Mesenchymal stem cell (in vitro differentiated cells and primary cell): ENCODE measurements around the gene CRACDL.

Experiments used
- DNase-seq: peaks from one replicate; pipeline ENCODE4 v3.0.0-alpha.2; 2013
- H2AFZ ChIP-seq: one replicate; pipeline ENCODE4 v1.6.1; 2013; ENCODE audit warnings: low read depth, mild to moderate bottlenecking, control low read depth, inconsistent platforms, low read length, moderate library complexity
- H2AK5ac ChIP-seq: 2 replicates; pipeline ENCODE4 v1.6.1; 2013; ENCODE audit warnings: low read length, moderate library complexity, mild to moderate bottlenecking, inconsistent platforms; ENCODE audit not compliant: severe bottlenecking
- H2BK120ac ChIP-seq: one replicate; pipeline ENCODE4 v1.6.1; 2013; ENCODE audit warnings: low read depth, mild to moderate bottlenecking, inconsistent platforms, low read length, moderate library complexity
- H2BK12ac ChIP-seq, 2 experiments: one replicate each; pipeline ENCODE4 v1.6.1; 2013; ENCODE audit warnings: inconsistent platforms in 2 of 2, low read length in 2 of 2, mild to moderate bottlenecking in 2 of 2, moderate library complexity in 2 of 2, control low read depth in 1 of 2
- H2BK15ac ChIP-seq: one replicate; pipeline ENCODE4 v1.6.1; 2013; ENCODE audit warnings: mild to moderate bottlenecking, low read depth, inconsistent platforms; ENCODE audit not compliant: poor library complexity, severe bottlenecking
- H2BK5ac ChIP-seq: 2 replicates; pipeline ENCODE4 v1.6.1; 2013; ENCODE audit warnings: low read depth, mild to moderate bottlenecking, low read length, control low read depth, inconsistent platforms; ENCODE audit not compliant: poor library complexity, severe bottlenecking
- H3K14ac ChIP-seq, 2 experiments: one replicate each; pipeline ENCODE4 v1.6.1; 2013; ENCODE audit warnings: inconsistent platforms in 2 of 2, low read length in 2 of 2, control low read depth in 1 of 2, mild to moderate bottlenecking in 1 of 2, moderate library complexity in 1 of 2
- H3K18ac ChIP-seq, 2 experiments: one replicate each; pipeline ENCODE4 v1.6.1; 2013; ENCODE audit warnings: inconsistent platforms in 2 of 2, low read length in 2 of 2, control low read depth in 1 of 2, low read depth in 1 of 2, mild to moderate bottlenecking in 1 of 2
- H3K23ac ChIP-seq, 2 experiments: one replicate each; pipeline ENCODE4 v1.6.1; 2013; ENCODE audit warnings: inconsistent platforms in 2 of 2, low read length in 2 of 2, mild to moderate bottlenecking in 2 of 2, moderate library complexity in 2 of 2, control low read depth in 1 of 2
- H3K27ac ChIP-seq: 2 replicates; pipeline ENCODE4 v1.5.1; 2013; ENCODE audit warnings: mild to moderate bottlenecking, moderate library complexity, low read length, control low read depth, inconsistent platforms; ENCODE audit not compliant: poor library complexity, severe bottlenecking
- H3K27me3 ChIP-seq, 2 experiments: 2 replicates each; pipeline versions ENCODE4 v1.6.1 to v1.7.0; 2013; ENCODE audit warnings: low read length in 2 of 2, mild to moderate bottlenecking in 2 of 2, moderate library complexity in 2 of 2, control low read depth in 1 of 2, inconsistent platforms in 1 of 2; ENCODE audit not compliant: control insufficient read depth in 1 of 2, insufficient read depth in 1 of 2
- H3K36me3 ChIP-seq, 2 experiments: 2 replicates each; pipeline versions ENCODE4 v1.6.1 to v1.7.0; 2013; ENCODE audit warnings: low read length in 2 of 2, control low read depth in 1 of 2, inconsistent platforms in 1 of 2, low read depth in 1 of 2, mild to moderate bottlenecking in 1 of 2; ENCODE audit not compliant: insufficient read depth in 2 of 2, control insufficient read depth in 1 of 2
- H3K4ac ChIP-seq, 2 experiments: one replicate each; pipeline ENCODE4 v1.6.1; 2013; ENCODE audit warnings: inconsistent platforms in 2 of 2, low read length in 2 of 2, mild to moderate bottlenecking in 2 of 2, moderate library complexity in 2 of 2, control low read depth in 1 of 2, low read depth in 1 of 2
- H3K4me1 ChIP-seq: 2 replicates; pipeline ENCODE4 v1.6.1; 2013; ENCODE audit warnings: low read depth, low read length, control low read depth; ENCODE audit not compliant: control insufficient read depth, insufficient read depth
- H3K4me2 ChIP-seq: 2 replicates; pipeline ENCODE4 v1.6.1; 2013; ENCODE audit warnings: low read length, mild to moderate bottlenecking, inconsistent platforms; ENCODE audit not compliant: poor library complexity, severe bottlenecking
- H3K4me3 ChIP-seq, 2 experiments: 2 replicates each; pipeline versions ENCODE4 v1.5.1 to v1.7.0; 2013; ENCODE audit warnings: low read length in 2 of 2, mild to moderate bottlenecking in 2 of 2, control low read depth in 1 of 2, low read depth in 1 of 2; ENCODE audit not compliant: insufficient read depth in 1 of 2
- H3K79me1 ChIP-seq: replicated peaks from 2 replicates; pipeline ENCODE4 v1.6.1; 2013; ENCODE audit warnings: mild to moderate bottlenecking, control low read depth, low read length, inconsistent platforms; ENCODE audit not compliant: poor library complexity, severe bottlenecking
- H3K9ac ChIP-seq: 2 replicates; pipeline ENCODE4 v1.7.0; 2013; ENCODE audit warnings: mild to moderate bottlenecking, low read length, moderate library complexity
- H3K9me3 ChIP-seq: 2 replicates; pipeline ENCODE4 v1.7.0; 2013; ENCODE audit warnings: mild to moderate bottlenecking, low read length; ENCODE audit not compliant: control insufficient read depth
- H4K8ac ChIP-seq: one replicate; pipeline ENCODE4 v1.6.1; 2013; ENCODE audit warnings: inconsistent platforms, mild to moderate bottlenecking, low read length, moderate library complexity
- H4K91ac ChIP-seq: one replicate; pipeline ENCODE4 v1.6.1; 2013; ENCODE audit warnings: mild to moderate bottlenecking, low read length, inconsistent platforms
- WGBS: methylation state at CpG from one replicate; pipeline ENCODE4 v1.1.7; 2013; ENCODE audit warnings: mixed read lengths; 5-methylcytosine and 5-hydroxymethylcytosine counted together

Gene CRACDL

DNA sequence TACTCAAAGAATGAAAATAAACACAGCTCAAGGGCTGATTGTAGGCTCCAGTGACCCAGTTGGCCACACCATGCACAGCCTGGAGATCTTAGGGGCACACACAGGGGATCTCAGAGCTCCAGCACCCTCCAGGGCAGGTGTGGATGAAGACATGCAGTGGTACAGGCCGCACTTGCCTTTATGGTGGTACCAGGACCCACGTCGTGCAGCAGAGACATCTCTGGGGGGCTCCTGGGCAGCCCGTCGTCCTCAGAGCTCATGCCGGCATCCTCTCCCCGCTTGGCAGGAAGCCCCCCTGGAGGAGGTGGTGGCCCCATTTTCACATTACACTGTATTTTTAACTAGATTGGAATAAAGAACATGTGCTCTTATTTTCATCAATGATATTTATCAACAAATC, 103.9 kb downstream of the CRACDL start:
- no peak overlapping the region for H3K18ac ChIP-seq
- WGBS = 91% methylated on average over 5 of the region's 7 CpGs

DNA sequence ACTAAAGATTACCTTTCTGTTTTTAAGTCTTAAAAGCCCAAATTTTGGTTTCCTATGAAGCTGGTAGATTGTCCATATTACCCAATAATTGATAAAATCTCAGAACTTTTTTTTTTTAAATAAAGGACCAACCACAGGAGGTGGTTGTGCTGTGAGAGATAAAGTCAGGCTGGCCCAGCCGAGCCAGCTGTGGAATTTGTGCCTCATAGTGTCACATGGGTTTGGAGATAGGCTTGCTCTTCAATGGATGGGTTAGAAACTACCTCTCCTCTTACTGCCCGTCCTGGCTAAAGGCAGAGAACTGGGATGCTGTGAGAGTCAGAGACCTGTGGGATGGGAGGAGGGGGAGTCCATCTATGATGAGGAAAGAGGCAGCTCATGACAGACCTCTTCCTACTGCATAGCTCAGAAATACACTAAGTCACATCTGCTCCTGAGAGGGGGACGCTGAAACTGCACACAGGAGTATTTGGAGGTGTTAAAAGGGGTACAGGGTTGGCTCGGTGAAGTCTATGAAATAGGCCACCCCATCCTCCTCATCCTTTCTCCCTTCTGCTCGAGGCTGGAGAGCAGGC, 105.4 kb downstream of the CRACDL start:
- no peak for DNase-seq
- H3K14ac ChIP-seq = no peak overlapping the region
- H3K9me3 ChIP-seq = no peaks in the 10 kb centered on the region
- no peak overlapping the region for H3K27ac ChIP-seq
- no peaks in the 10 kb centered on the region for H3K36me3 ChIP-seq
- H3K4me1 ChIP-seq = no peaks in the 10 kb centered on the region
- H2AK5ac ChIP-seq = no peak overlapping the region
- no peak overlapping the region for H2BK5ac ChIP-seq
- no peak overlapping the region for H2BK12ac ChIP-seq
- no peak overlapping the region for H4K8ac ChIP-seq
- WGBS = 63% methylated on average over 4 of the region's 5 CpGs
- H2BK15ac ChIP-seq = no peak overlapping the region
- H3K18ac ChIP-seq = no peak overlapping the region
- no peaks in the 10 kb centered on the region for H3K79me1 ChIP-seq
- no peak overlapping the region for H2AFZ ChIP-seq
- H3K4me2 ChIP-seq = no peak overlapping the region
- no peak overlapping the region for H2BK120ac ChIP-seq
- H3K4ac ChIP-seq = no peak overlapping the region
- H3K4me3 ChIP-seq = no peak overlapping the region
- no peak overlapping the region for H3K9ac ChIP-seq
- H4K91ac ChIP-seq = no peak overlapping the region
- H3K23ac ChIP-seq = no peak overlapping the region
- H3K27me3 ChIP-seq = peaks cover 28 to 42% of the 10 kb centered on the region in 2 experiments

More for the DNA sequence above, 103.9 kb downstream of the CRACDL start:
- Histone ChIP-seq H2BK15ac (no peak overlapping the region), H3K4me1 (no peaks in the 10 kb centered on the region), H3K4ac (no peak overlapping the region), H4K91ac (no peak overlapping the region), H3K36me3 (no peaks in the 10 kb centered on the region), H2AK5ac (no peak overlapping the region), H2BK120ac (no peak overlapping the region), H3K4me2 (no peak overlapping the region), H2BK5ac (no peak overlapping the region), H3K9ac (no peak overlapping the region), H3K27ac (no peak overlapping the region), H3K4me3 (no peak overlapping the region), H3K27me3 (peaks cover 18 to 29% of the 10 kb centered on the region in 2 experiments), H3K79me1 (no peaks in the 10 kb centered on the region), H2AFZ (no peak overlapping the region), H2BK12ac (no peak overlapping the region), H3K14ac (peak overlapping the region in 1 of 2 experiments; percentile 63), H4K8ac (no peak overlapping the region), H3K9me3 (no peaks in the 10 kb centered on the region), H3K23ac (no peak overlapping the region)
- DNase-seq = no peak

DNA sequence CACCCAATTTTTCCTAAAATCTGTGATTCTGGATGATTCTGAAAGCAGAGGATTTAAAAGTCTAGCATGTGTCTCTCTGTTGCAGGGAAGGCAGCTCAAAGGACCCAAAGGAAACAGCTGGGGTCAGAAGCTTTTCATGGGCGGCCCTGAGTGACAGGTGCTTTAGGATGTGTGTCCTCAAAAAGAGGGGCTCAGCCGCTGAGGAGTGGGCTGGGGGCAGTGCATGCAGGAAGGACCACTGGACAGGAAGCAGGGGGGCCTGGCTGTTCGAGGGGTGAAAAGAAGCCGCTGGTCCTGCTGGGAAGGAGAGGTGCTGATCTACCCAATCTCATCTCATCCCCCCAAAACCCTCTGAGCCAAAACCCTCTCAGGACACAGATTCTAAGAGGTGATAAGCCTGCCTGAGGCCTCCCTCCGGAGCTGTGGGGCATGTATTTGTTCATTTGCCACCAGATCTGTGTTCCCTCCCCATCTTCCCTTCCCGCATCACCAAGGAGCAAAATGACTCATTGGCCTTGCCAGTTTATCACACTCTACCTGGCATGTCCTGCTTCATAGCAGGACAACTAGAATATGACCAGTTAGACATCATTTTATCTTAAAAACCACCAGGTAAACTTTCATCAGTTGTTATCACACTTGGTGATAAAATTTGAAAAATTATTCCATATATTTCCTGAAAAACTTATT, 106.3 kb downstream of the CRACDL start:
- Histone ChIP-seq H3K27me3 (peaks cover 37 to 51% of the 10 kb centered on the region in 2 experiments), H3K14ac (no peak overlapping the region), H2BK15ac (no peak overlapping the region), H3K9me3 (no peaks in the 10 kb centered on the region), H2BK5ac (no peak overlapping the region), H3K79me1 (no peaks in the 10 kb centered on the region), H3K9ac (no peak overlapping the region), H3K27ac (no peak overlapping the region), H3K4me3 (no peak overlapping the region), H2AFZ (no peak overlapping the region), H4K8ac (no peak overlapping the region), H2BK12ac (no peak overlapping the region), H2BK120ac (no peak overlapping the region), H4K91ac (no peak overlapping the region), H3K4me1 (no peaks in the 10 kb centered on the region), H3K23ac (no peak overlapping the region), H3K4me2 (no peak overlapping the region), H3K4ac (no peak overlapping the region), H3K36me3 (no peaks in the 10 kb centered on the region), H2AK5ac (no peak overlapping the region), H3K18ac (no peak overlapping the region)
- WGBS = 80% methylated on average over 6 of the region's 6 CpGs
- no peak for DNase-seq

DNA sequence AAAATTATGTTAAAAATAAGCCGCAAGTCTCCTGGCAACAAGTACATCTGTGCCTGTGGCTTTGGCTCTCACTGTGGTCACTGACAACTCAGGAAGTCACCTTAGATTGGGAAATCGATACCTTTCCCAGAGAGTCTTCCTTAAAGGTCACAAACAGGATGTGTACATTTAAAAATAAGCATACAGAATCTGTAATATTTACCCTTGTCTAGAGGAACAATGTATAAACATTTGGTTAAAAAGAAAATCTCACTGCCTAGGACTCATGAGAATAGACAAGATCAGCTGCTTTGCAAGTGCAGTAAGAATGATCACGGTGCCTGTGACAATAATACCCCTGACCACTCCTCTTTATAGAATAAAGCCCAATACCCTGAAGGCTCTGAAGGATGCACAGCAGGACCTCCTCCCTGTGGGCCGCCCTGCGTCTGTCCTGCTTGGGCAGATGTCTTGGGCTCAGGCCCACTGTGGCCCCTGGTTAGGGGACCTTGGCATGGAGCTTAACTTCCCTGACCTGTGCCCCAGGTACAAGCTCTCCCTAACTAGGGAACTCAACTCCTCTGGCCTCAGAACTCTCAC, 107.1 kb downstream of the CRACDL start:
- H3K9me3 ChIP-seq = no peaks in the 10 kb centered on the region
- H2AK5ac ChIP-seq = no peak overlapping the region
- no peak overlapping the region for H3K4me2 ChIP-seq
- no peak overlapping the region for H2BK12ac ChIP-seq
- H3K23ac ChIP-seq = no peak overlapping the region
- H3K14ac ChIP-seq = no peak overlapping the region
- H2AFZ ChIP-seq = no peak overlapping the region
- H3K36me3 ChIP-seq = no peaks in the 10 kb centered on the region
- no peak overlapping the region for H3K4ac ChIP-seq
- no peak overlapping the region for H4K8ac ChIP-seq
- H3K79me1 ChIP-seq = no peaks in the 10 kb centered on the region
- H2BK15ac ChIP-seq = no peak overlapping the region
- H4K91ac ChIP-seq = no peak overlapping the region
- no peak overlapping the region for H2BK120ac ChIP-seq
- 87% methylated on average over 4 of the region's 5 CpGs for WGBS
- DNase-seq = no peak
- no peak overlapping the region for H2BK5ac ChIP-seq
- no peak overlapping the region for H3K27ac ChIP-seq
- no peak overlapping the region for H3K9ac ChIP-seq
- H3K4me3 ChIP-seq = no peak overlapping the region
- peaks cover 45 to 58% of the 10 kb centered on the region in 2 experiments for H3K27me3 ChIP-seq
- no peaks in the 10 kb centered on the region for H3K4me1 ChIP-seq
- no peak overlapping the region for H3K18ac ChIP-seq
